ENCODE data around the gene SDHA.
"Not testable (repeated sequence)": the region's sequence is repeated elsewhere in the genome, so short reads cannot be mapped to it uniquely, and the experiment has no call there.

The SDHA gene

DNA sequence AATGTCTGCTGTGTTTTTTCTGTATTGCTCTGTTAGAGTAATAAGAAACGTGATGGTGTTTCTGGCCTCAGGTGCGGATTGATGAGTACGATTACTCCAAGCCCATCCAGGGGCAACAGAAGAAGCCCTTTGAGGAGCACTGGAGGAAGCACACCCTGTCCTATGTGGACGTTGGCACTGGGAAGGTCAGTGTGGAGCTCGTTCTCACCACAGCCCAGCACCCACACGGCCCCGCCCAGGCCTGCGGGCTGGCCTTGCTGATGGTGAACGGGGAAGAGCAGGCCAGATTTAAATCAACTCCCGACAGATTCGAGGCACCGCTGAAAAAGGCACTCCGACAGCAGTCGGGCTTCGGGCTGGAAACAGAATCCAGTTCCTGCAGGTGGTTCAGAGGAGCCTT is 36.2 kb downstream of the SDHA start:
- not testable (repeated sequence) for H3K9ac ChIP-seq (ENCODE audit: low read depth in 1 of 2, low read length in 2 of 2); H3K27me3 ChIP-seq (ENCODE audit: control insufficient read depth in 2 of 2, insufficient read depth in 2 of 2, low read length in 2 of 2); H3K9me3 ChIP-seq (ENCODE audit: control insufficient read depth in 2 of 2, low read length in 2 of 2); H3K4me3 ChIP-seq (ENCODE audit: low read length in 2 of 2)
- Histone ChIP-seq H3K27ac (ENCODE audit: low read depth in 2 of 2, low read length in 2 of 2) (peak overlapping the region in 1 of 2 donors; percentile 26), H3K4me1 (ENCODE audit: control insufficient read depth in 2 of 2, insufficient read depth in 2 of 2, low read length in 2 of 2) (peaks cover 0 to 10% of the 10 kb centered on the region in 2 donors), H3K36me3 (ENCODE audit: control insufficient read depth in 2 of 2, insufficient read depth in 2 of 2, low read length in 2 of 2) (peaks cover 18 to 23% of the 10 kb centered on the region in 2 donors)

DNA sequence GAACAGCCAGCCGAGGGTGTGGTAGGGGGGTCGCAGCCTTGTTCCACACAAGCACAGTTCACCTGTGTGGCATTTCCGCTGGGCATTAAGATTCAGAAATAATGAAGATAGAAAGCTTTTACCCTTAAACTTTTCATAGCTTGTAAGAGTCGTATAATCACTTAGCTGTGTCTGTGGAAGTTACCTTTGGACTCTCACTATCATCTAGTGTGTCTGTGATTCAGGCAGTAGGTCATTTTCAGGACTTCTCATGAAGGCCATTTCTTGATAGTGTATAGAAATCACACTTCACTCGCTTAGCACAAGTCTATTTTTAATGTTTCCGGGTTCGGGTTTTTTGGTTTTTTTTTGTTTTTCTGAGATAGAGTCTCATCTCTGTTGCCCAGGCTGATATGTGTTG is 37.0 kb downstream of the SDHA start:
- H3K27me3 ChIP-seq (ENCODE audit: control insufficient read depth in 2 of 2, insufficient read depth in 2 of 2, low read length in 2 of 2), result not testable (repeated sequence)
- Histone ChIP-seq H3K27ac (ENCODE audit: low read depth in 2 of 2, low read length in 2 of 2) (peak overlapping the region; percentile 32 to 42), H3K36me3 (ENCODE audit: control insufficient read depth in 2 of 2, insufficient read depth in 2 of 2, low read length in 2 of 2) (peaks cover 18 to 23% of the 10 kb centered on the region in 2 donors)

GRCh38 chr5:256347-256746 is 38.2 kb downstream of the SDHA start:
- not testable (repeated sequence) for H3K9ac ChIP-seq (ENCODE audit: low read depth in 1 of 2, low read length in 2 of 2); H3K9me3 ChIP-seq (ENCODE audit: control insufficient read depth in 2 of 2, low read length in 2 of 2); H3K27ac ChIP-seq (ENCODE audit: low read depth in 2 of 2, low read length in 2 of 2); H3K27me3 ChIP-seq (ENCODE audit: control insufficient read depth in 2 of 2, insufficient read depth in 2 of 2, low read length in 2 of 2); H3K4me3 ChIP-seq (ENCODE audit: low read length in 2 of 2)
- H3K4me1 ChIP-seq (ENCODE audit: control insufficient read depth in 2 of 2, insufficient read depth in 2 of 2, low read length in 2 of 2), result peaks cover 0 to 10% of the 10 kb centered on the region in 2 donors
- H3K36me3 ChIP-seq (ENCODE audit: control insufficient read depth in 2 of 2, insufficient read depth in 2 of 2, low read length in 2 of 2), result peaks cover 18 to 23% of the 10 kb centered on the region in 2 donors

More for the DNA sequence above, 37.0 kb downstream of the SDHA start:
- not testable (repeated sequence) for H3K9me3 ChIP-seq (ENCODE audit: control insufficient read depth in 2 of 2, low read length in 2 of 2); H3K9ac ChIP-seq (ENCODE audit: low read depth in 1 of 2, low read length in 2 of 2); H3K4me3 ChIP-seq (ENCODE audit: low read length in 2 of 2)
- peaks cover 0 to 10% of the 10 kb centered on the region in 2 donors for H3K4me1 ChIP-seq (ENCODE audit: control insufficient read depth in 2 of 2, insufficient read depth in 2 of 2, low read length in 2 of 2)

GRCh38 chr5:257148-257547 is 39.0 kb downstream of the SDHA start:
- no peaks in the 10 kb centered on the region for H3K27me3 ChIP-seq (ENCODE audit: control insufficient read depth in 2 of 2, insufficient read depth in 2 of 2, low read length in 2 of 2)
- no peak overlapping the region for H3K4me3 ChIP-seq (ENCODE audit: low read length in 2 of 2)
- H3K27ac ChIP-seq (ENCODE audit: low read depth in 2 of 2, low read length in 2 of 2), result peak overlapping the region in 1 of 2 donors; percentile 38
- peaks cover 0 to 10% of the 10 kb centered on the region in 2 donors for H3K4me1 ChIP-seq (ENCODE audit: control insufficient read depth in 2 of 2, insufficient read depth in 2 of 2, low read length in 2 of 2)
- no peaks in the 10 kb centered on the region for H3K9me3 ChIP-seq (ENCODE audit: control insufficient read depth in 2 of 2, low read length in 2 of 2)
- H3K9ac ChIP-seq (ENCODE audit: low read depth in 1 of 2, low read length in 2 of 2), result no peak overlapping the region
- peaks cover 18 to 24% of the 10 kb centered on the region in 2 donors for H3K36me3 ChIP-seq (ENCODE audit: control insufficient read depth in 2 of 2, insufficient read depth in 2 of 2, low read length in 2 of 2)

DNA sequence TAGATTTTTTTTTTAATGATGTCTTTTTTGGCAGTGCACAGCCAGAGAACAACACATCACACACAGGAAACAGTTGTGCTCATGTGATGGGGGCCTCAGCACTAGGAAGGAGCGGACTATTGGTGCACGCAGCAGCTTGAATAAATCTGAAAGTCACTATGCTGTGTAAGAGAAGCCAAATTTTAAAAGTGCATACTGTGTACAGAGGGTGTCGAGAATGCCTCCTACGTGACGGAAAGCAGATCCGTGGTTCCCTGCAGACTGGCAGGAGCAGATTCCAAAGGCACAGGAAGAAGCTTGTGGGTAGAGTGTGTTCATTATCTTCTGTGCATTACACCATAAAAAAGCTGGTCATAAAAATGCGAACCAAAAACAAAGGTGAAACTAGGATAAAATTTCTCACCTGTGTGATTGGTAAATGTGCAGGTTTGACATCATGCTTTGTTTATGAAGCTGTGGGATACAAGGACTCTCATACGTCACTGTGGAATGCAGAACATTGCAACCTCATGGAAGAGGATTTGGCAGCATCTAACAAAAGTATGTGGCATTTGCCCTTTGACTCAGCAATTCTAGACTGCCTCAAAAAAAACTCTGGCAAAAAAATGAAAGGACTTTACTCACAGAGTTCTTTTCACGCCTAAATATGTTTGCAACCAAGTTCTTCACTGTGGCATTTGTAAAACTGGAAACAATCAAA is 45.3 kb downstream of the SDHA start:
- H3K27ac ChIP-seq (ENCODE audit: low read depth in 2 of 2, low read length in 2 of 2), result not testable (repeated sequence)

DNA sequence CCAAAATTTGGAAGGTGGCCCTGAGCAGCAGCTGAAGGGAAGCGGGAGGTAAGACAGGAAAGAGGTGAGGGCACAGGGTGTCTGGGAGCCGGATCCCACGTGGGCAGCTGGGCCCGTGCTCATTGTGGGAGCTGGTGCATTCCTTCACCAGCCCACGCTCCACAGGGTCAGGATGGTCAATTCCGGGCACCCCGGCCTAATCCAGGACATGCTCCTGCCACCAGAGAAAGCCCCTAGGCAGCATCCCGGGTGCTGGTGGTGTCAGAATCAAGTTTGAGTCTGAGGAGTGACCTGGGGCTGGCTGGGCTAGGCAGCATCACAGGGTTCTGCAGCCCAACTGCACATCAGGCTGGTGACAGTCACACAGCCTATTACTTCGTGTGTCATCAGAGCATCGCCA is 46.2 kb downstream of the SDHA start:
- Histone ChIP-seq H3K9me3 (ENCODE audit: control insufficient read depth in 2 of 2, low read length in 2 of 2) (no peaks in the 10 kb centered on the region), H3K27me3 (ENCODE audit: control insufficient read depth in 2 of 2, insufficient read depth in 2 of 2, low read length in 2 of 2) (no peaks in the 10 kb centered on the region), H3K4me3 (ENCODE audit: low read length in 2 of 2) (no peak overlapping the region), H3K36me3 (ENCODE audit: control insufficient read depth in 2 of 2, insufficient read depth in 2 of 2, low read length in 2 of 2) (peaks cover 17 to 26% of the 10 kb centered on the region in 2 donors), H3K9ac (ENCODE audit: low read depth in 1 of 2, low read length in 2 of 2) (no peak overlapping the region), H3K27ac (ENCODE audit: low read depth in 2 of 2, low read length in 2 of 2) (no peak overlapping the region), H3K4me1 (ENCODE audit: control insufficient read depth in 2 of 2, insufficient read depth in 2 of 2, low read length in 2 of 2) (no peaks in the 10 kb centered on the region)

More for the DNA sequence above, 45.3 kb downstream of the SDHA start:
- H3K4me3 ChIP-seq (ENCODE audit: low read length in 2 of 2); H3K27me3 ChIP-seq (ENCODE audit: control insufficient read depth in 2 of 2, insufficient read depth in 2 of 2, low read length in 2 of 2); H3K4me1 ChIP-seq (ENCODE audit: control insufficient read depth in 2 of 2, insufficient read depth in 2 of 2, low read length in 2 of 2); H3K9ac ChIP-seq (ENCODE audit: low read depth in 1 of 2, low read length in 2 of 2); H3K9me3 ChIP-seq (ENCODE audit: control insufficient read depth in 2 of 2, low read length in 2 of 2): not testable (repeated sequence)
- H3K36me3 ChIP-seq (ENCODE audit: control insufficient read depth in 2 of 2, insufficient read depth in 2 of 2, low read length in 2 of 2), result peaks cover 17 to 26% of the 10 kb centered on the region in 2 donors

DNA sequence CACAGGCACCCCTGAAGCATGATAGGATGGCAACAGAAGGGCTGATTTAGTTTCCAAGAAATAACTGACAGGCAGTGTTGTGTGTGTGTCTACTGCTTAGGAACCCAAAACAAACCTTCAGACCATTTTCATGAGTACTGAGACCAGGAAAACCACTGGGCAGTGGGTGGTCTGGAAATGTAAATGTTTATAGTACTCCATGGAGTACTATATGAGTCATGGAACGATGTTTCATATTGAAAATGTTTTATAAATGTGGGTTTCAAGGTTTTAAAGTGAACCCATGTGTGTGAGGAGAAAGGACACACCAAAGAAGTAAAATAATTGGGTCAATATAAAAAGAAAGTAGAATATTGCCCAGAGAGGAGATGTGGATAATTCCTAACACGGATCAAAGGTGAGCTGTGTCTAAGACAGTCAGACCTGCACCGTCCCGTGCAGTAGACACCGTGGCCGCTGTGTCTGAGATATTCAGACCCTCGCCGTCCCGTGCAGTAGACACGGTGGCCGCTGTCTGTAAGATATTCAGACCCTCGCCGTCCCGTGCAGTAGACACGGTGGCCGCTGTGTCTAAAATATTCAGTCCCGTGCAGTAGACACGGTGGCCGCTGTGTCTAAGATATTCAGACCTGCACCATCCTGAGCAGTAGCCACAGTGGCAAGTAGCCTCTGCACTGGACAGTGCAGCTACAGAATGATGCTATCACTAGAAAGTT is 48.3 kb downstream of the SDHA start:
- not testable (repeated sequence) for H3K4me3 ChIP-seq (ENCODE audit: low read length in 2 of 2); H3K9ac ChIP-seq (ENCODE audit: low read depth in 1 of 2, low read length in 2 of 2); H3K27ac ChIP-seq (ENCODE audit: low read depth in 2 of 2, low read length in 2 of 2); H3K4me1 ChIP-seq (ENCODE audit: control insufficient read depth in 2 of 2, insufficient read depth in 2 of 2, low read length in 2 of 2); H3K9me3 ChIP-seq (ENCODE audit: control insufficient read depth in 2 of 2, low read length in 2 of 2); H3K27me3 ChIP-seq (ENCODE audit: control insufficient read depth in 2 of 2, insufficient read depth in 2 of 2, low read length in 2 of 2)
- peaks cover 17 to 26% of the 10 kb centered on the region in 2 donors for H3K36me3 ChIP-seq (ENCODE audit: control insufficient read depth in 2 of 2, insufficient read depth in 2 of 2, low read length in 2 of 2)

- H3K4me1 ChIP-seq (ENCODE audit: control insufficient read depth in 2 of 2, insufficient read depth in 2 of 2, low read length in 2 of 2), result peaks cover 0 to 4% of the 10 kb centered on the region in 2 donors
- H3K27me3 ChIP-seq (ENCODE audit: control insufficient read depth in 2 of 2, insufficient read depth in 2 of 2, low read length in 2 of 2), result no peaks in the 10 kb centered on the region
- no peak overlapping the region for H3K9ac ChIP-seq (ENCODE audit: low read depth in 1 of 2, low read length in 2 of 2)
- no peak overlapping the region for H3K27ac ChIP-seq (ENCODE audit: low read depth in 2 of 2, low read length in 2 of 2)
- no peaks in the 10 kb centered on the region for H3K9me3 ChIP-seq (ENCODE audit: control insufficient read depth in 2 of 2, low read length in 2 of 2)
- H3K36me3 ChIP-seq (ENCODE audit: control insufficient read depth in 2 of 2, insufficient read depth in 2 of 2, low read length in 2 of 2), result peaks cover 17 to 24% of the 10 kb centered on the region in 2 donors
- H3K4me3 ChIP-seq (ENCODE audit: low read length in 2 of 2), result no peak overlapping the region
Measured at GRCh38 chr5:267716-268115, 49.6 kb downstream of the SDHA start.

DNA sequence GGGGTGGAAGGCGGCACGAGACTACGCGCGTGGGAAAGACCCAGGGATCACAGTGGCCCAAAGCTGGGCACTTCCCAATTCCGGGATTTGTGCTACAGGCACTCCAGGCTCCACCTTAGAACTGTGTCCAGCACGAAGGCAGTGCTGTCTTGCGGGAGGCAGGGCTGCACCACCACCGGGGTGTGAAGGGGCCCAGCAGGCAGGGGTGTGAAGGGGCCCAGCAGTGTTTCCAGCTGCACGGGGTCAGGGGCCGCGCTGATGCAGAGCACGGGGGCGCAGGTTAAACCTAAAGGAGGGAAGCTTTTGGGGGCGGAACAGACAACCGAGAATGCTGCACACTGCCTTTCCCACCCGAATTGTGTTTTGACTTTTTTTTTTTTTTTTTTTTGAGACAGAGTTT is 52.2 kb downstream of the SDHA start:
- Histone ChIP-seq H3K27me3 (ENCODE audit: control insufficient read depth in 2 of 2, insufficient read depth in 2 of 2, low read length in 2 of 2) (no peaks in the 10 kb centered on the region), H3K4me1 (ENCODE audit: control insufficient read depth in 2 of 2, insufficient read depth in 2 of 2, low read length in 2 of 2) (peaks cover 5 to 10% of the 10 kb centered on the region in 2 donors), H3K36me3 (ENCODE audit: control insufficient read depth in 2 of 2, insufficient read depth in 2 of 2, low read length in 2 of 2) (peaks cover 5 to 13% of the 10 kb centered on the region in 2 donors), H3K9me3 (ENCODE audit: control insufficient read depth in 2 of 2, low read length in 2 of 2) (no peaks in the 10 kb centered on the region), H3K27ac (ENCODE audit: low read depth in 2 of 2, low read length in 2 of 2) (peak overlapping the region; percentile 76 to 84), H3K9ac (ENCODE audit: low read depth in 1 of 2, low read length in 2 of 2) (peak overlapping the region in 1 of 2 donors; percentile 62), H3K4me3 (ENCODE audit: low read length in 2 of 2) (peak overlapping the region in 1 of 2 donors; percentile 71)

DNA sequence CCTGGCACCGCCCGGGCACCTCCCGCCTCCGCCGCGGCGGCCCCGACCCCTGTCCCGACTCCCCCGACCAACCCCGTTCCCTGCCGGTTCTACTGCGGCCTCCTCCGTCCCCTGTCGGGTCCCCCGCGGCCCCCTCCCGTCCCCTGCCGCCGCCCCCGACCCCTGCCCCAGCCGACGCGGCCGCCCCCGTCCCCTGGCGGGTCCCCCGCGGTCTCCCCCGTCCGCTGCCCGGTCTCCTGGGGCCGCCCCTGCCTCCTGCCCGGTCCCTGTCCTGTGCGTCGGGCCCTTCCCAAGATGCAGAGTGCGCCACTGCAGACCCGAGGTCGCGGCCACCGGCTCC is 53.7 kb downstream of the SDHA start:
- not testable (repeated sequence) for H3K9me3 ChIP-seq (ENCODE audit: control insufficient read depth in 2 of 2, low read length in 2 of 2); H3K4me1 ChIP-seq (ENCODE audit: control insufficient read depth in 2 of 2, insufficient read depth in 2 of 2, low read length in 2 of 2); H3K27me3 ChIP-seq (ENCODE audit: control insufficient read depth in 2 of 2, insufficient read depth in 2 of 2, low read length in 2 of 2)
- peak overlapping the region; percentile 74 to 84 for H3K27ac ChIP-seq (ENCODE audit: low read depth in 2 of 2, low read length in 2 of 2)
- peak overlapping the region; percentile 70 to 74 for H3K9ac ChIP-seq (ENCODE audit: low read depth in 1 of 2, low read length in 2 of 2)
- H3K4me3 ChIP-seq (ENCODE audit: low read length in 2 of 2), result peak overlapping the region; percentile 73 to 84
- H3K36me3 ChIP-seq (ENCODE audit: control insufficient read depth in 2 of 2, insufficient read depth in 2 of 2, low read length in 2 of 2), result peaks cover 3 to 11% of the 10 kb centered on the region in 2 donors

Data from mucosa of rectum (tissue), 2 donors.